ENCODE data around the gene SENP2. TPM values are rescaled to one million over a fixed set of nuclear protein-coding genes. Genes with fewer than 3 reads are reported as not detected.

The SENP2 gene
- total and polyA plus RNA-seq, 10 of the 15 experiments (the other 5 are each of a cell fraction or from before 2014, with no cell fraction given), result 9.0 to 42.7 (median 25.1) TPM

- no peak for TF ChIP-seq PBX3 (IDR thresholded peaks at IDR 0.05; ENCODE audit: insufficient replicate concordance, low read depth, low read length)
- peak; percentile 55; the same call in 1 of the 2 replicates for TF ChIP-seq ATF3 (IDR thresholded peaks at IDR 0.05; ENCODE audit: borderline replicate concordance, extremely low read depth, low read depth, low read length)
- peak; percentile 72 for TF ChIP-seq FOXK2 (IDR thresholded peaks at IDR 0.05)
- TF ChIP-seq HCFC1 (IDR thresholded peaks at IDR 0.05; ENCODE audit: low read length), result peak; percentile 42; the same call in 1 of the 2 replicates
- peak; percentile 40; the same call in 1 of the 2 replicates for TF ChIP-seq YY1 (IDR thresholded peaks at IDR 0.05; ENCODE audit: low read depth, low read length)
- TF ChIP-seq BCLAF1 (IDR thresholded peaks at IDR 0.05), result no peak
- peak; percentile 81 for TF ChIP-seq POLR2AphosphoS2 (IDR thresholded peaks at IDR 0.05; ENCODE audit: low read depth, low read length)
- no peak for TF ChIP-seq SMC3 (IDR thresholded peaks at IDR 0.05; ENCODE audit: borderline replicate concordance, low read length)
- TF ChIP-seq FOXM1 (IDR thresholded peaks at IDR 0.05; ENCODE audit: low read depth, low read length), result no peak
- TF ChIP-seq USF1 (IDR thresholded peaks at IDR 0.05; ENCODE audit: borderline replicate concordance, extremely low read length, insufficient read depth, low read depth, low read length), result no peak
- TF ChIP-seq BHLHE40 (IDR thresholded peaks at IDR 0.05; ENCODE audit: borderline replicate concordance in 1 of 2, low read depth in 2 of 2, low read length in 1 of 2), result peak in 1 of 2 experiments; percentile 50; a peak in 1 of 4 replicates
- no peak for TF ChIP-seq CTCF (IDR thresholded peaks at IDR 0.05 in 2 of 3, conservative IDR thresholded peaks at IDR 0.05 in 1 of 3; ENCODE audit: control insufficient read depth in 2 of 3, extremely low read depth in 1 of 3, insufficient read depth in 1 of 3, low read depth in 3 of 3, low read length in 3 of 3)
- no peak for TF ChIP-seq ZNF274 (IDR thresholded peaks at IDR 0.05; ENCODE audit: insufficient read depth, insufficient read length)
- TF ChIP-seq RELA (IDR thresholded peaks at IDR 0.05; ENCODE audit: borderline replicate concordance, partially characterized antibody), result no peak
- TF ChIP-seq NFYA (IDR thresholded peaks at IDR 0.05; ENCODE audit: borderline replicate concordance, low read depth, low read length), result no peak
- TF ChIP-seq BRCA1 (IDR thresholded peaks at IDR 0.05; ENCODE audit: low read depth, low read length), result no peak
- no peak for TF ChIP-seq ZSCAN29 (IDR thresholded peaks at IDR 0.05)
- no peak for TF ChIP-seq RCOR1 (conservative IDR thresholded peaks at IDR 0.05; ENCODE audit: low read depth, low read length)
- peak; percentile 94 for TF ChIP-seq MXI1 (IDR thresholded peaks at IDR 0.05; ENCODE audit: low read depth, low read length)
- no peak for TF ChIP-seq TARDBP (IDR thresholded peaks at IDR 0.05; ENCODE audit: borderline replicate concordance)
- peak; percentile 70; the same call in 1 of the 2 replicates for TF ChIP-seq ASH2L (IDR thresholded peaks at IDR 0.05; ENCODE audit: borderline replicate concordance, low read depth)
These were observed at the start of gene SENP2 (continued) for GRCh38 chr3:185585859-185586685.

Measured in GM12878 (cell line).